BE2C (cell line): ENCODE results near the gene BCL7B.
A peak's percentile ranks its signal among the peaks of the same experiment; 100 is the strongest.
"Not testable (repeated sequence)": the region's sequence is repeated elsewhere in the genome, so short reads cannot be mapped to it uniquely, and the experiment has no call there.

Source experiments
- DNase-seq: peaks from one replicate; pipeline ENCODE4 v3.0.0-alpha.2; 2020
- H3K27me3 ChIP-seq: fragments of 250-450 bp; sonication (Bioruptor Pico); 2 replicates; pipeline ENCODE4 v1.5.1; 2020; ENCODE audit warnings: mild to moderate bottlenecking
- H3K36me3 ChIP-seq: fragments of 250-450 bp; sonication (Bioruptor Pico); 2 replicates; pipeline ENCODE4 v1.5.1; 2020; ENCODE audit warnings: mild to moderate bottlenecking
- H3K4me1 ChIP-seq: fragments of 250-450 bp; sonication (Bioruptor Pico); 2 replicates; pipeline ENCODE4 v1.5.1; 2020
- H3K4me3 ChIP-seq: 2 replicates; pipeline ENCODE4 v1.5.1; 2011; ENCODE audit warnings: low read depth, low read length
- H3K9me3 ChIP-seq: fragments of 250-450 bp; sonication (Bioruptor Pico); 2 replicates; pipeline ENCODE4 v1.5.1; 2020
- CTCF ChIP-seq: IDR thresholded peaks from 2 replicates; pipeline ENCODE4 v1.5.1; 2012; ENCODE audit warnings: mild to moderate bottlenecking, low read depth, low read length

BCL7B gene

DNA sequence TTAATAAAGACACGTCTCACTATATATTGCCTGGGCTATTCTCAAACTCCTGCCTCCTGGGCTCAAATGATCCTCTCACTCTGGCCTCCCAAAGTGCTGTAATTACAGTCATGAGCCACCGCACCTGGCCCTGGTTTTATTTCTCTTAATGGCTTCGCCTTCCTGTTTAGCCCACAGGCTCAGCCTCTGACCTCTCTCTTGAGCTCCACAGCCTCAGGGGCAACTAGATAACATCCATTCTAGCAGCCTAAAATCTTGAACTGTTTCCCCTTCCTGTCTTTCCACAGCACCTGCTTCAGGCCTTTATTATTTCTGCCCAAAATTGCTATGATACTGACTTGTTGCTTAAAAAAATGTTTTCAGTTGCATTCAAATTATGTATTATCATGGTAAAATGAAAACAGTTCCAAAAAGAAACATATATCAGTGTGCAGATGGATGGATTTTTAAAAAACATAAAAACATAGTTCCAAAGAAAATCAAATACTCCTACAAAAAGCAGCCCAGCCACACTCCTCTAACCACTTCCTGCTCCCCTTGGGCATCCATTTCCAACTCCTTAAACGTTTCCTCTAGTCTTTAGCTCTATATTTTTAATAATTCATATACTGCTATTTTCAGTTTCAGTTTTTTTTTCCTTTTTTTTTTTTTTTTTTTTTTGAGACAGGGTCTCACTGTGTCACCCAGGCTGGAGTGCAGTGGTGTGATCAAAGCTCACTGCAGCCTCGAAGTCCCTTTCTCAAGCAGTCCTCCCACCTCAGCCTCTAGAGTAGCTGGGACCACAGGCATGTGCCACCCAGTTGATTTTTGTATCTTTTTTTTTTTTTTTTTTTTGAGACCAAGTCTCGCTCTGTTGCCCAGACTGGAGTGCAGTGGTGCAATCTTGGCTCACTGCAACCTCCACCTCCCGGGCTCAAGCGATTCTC is 30.3 kb downstream of the BCL7B start:
- Histone ChIP-seq H3K4me1 (peaks cover 4% of the 10 kb centered on the region; the same call in 1 of the 2 replicates), H3K27me3 (no peaks in the 10 kb centered on the region), H3K36me3 (no peaks in the 10 kb centered on the region), H3K9me3 (no peaks in the 10 kb centered on the region), H3K4me3 (no peak overlapping the region)
- no peak for TF ChIP-seq CTCF
- peak; percentile 44 for DNase-seq

- not testable (repeated sequence) for DNase-seq, H3K9me3 ChIP-seq, H3K4me1 ChIP-seq, H3K27me3 ChIP-seq, H3K36me3 ChIP-seq, H3K4me3 ChIP-seq
Measured at GRCh38 chr7:73526158-73526494, 31.4 kb downstream of the BCL7B start.

- TF ChIP-seq CTCF, result peak; percentile 18; the same call in 1 of the 2 replicates
- peak within 1 kb of the TSS; percentile 72 for H3K4me3 ChIP-seq
- H3K27me3 ChIP-seq, result no peaks in the 10 kb centered on the region
- peak; percentile 99 for DNase-seq
- H3K36me3 ChIP-seq, result peaks cover 32% of the 10 kb centered on the region
- H3K4me1 ChIP-seq, result 0 out of 2 replicates have a peak, but pooled peaks cover 4% of the 10 kb centered on the region
- no peaks in the 10 kb centered on the region for H3K9me3 ChIP-seq
Measured at GRCh38 chr7:73522105-73522872, 35.2 kb downstream of the BCL7B start, which contains the start of gene BAZ1B. Gene BAZ1B (minus strand): TSS chr7:73522293. CDS start chr7:73521933, 360 bp downstream.

GRCh38 chr7:73521636-73522104 is 35.8 kb downstream of the BCL7B start:
- DNase-seq, result peak; percentile 80

DNA sequence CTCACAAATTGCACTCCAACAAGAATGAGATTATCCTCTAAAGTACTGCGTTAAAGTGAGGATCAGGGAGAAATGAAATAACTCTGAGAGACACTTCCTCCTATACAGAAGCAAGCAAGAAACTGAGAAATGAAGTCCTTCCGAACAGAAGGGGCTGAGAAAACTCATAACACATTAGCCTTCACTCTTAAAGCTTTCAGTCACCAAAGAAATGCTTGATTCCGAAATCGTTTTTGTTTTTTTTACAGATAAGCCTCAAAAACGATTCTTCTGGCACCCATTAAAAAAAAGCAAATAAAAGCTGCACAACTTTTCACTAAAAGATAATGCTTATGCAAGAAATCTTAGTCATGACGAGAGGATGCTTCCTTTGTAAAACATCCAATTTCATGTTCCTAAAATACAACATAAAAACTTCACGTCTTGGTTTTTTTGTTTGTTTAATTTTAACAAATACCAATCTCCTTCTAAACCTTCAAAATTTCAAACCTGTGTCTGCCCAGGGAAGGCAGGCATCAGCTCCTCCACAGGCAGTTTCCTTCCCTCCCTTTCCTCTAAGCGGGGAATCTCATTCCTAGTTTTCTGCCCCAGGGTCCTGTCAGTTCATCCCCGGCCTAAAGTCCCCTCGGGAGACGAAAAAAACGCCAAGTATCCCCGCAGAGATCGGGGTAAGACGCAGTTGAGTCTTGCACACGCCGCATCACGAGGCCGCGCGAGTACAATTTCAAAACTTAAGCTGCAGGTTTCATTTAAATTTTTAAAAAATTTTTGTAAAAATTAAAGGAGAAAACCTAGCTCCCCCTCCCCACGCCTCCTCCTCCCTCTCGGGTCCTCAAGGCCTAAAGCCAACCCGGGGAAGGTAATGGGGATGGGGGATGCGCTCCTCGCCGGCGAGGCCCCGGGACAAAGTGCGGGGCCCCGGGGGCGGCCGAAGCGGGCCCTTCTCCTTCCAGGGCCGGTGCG is 36.5 kb downstream of the BCL7B start:
- Histone ChIP-seq H3K9me3 (no peaks in the 10 kb centered on the region), H3K27me3 (no peaks in the 10 kb centered on the region), H3K4me3 (peak overlapping the region; percentile 72), H3K36me3 (peaks cover 45% of the 10 kb centered on the region), H3K4me1 (no peaks in the 10 kb centered on the region)
- DNase-seq, result no peak
- no peak for TF ChIP-seq CTCF

More at GRCh38 chr7:73521636-73522104, 35.8 kb downstream of the BCL7B start:
- no peaks in the 10 kb centered on the region for H3K4me1 ChIP-seq
- peaks cover 38% of the 10 kb centered on the region for H3K36me3 ChIP-seq
- H3K9me3 ChIP-seq, result no peaks in the 10 kb centered on the region
- no peaks in the 10 kb centered on the region for H3K27me3 ChIP-seq
- H3K4me3 ChIP-seq, result peak overlapping the region; percentile 72
- no peak for TF ChIP-seq CTCF
